PC-9 (cell line): ENCODE results near the gene SPSB3. TPM values are rescaled to one million over a fixed set of nuclear protein-coding genes. Genes with fewer than 3 reads are reported as not detected.

Experiments used
- BruUV-seq: library from RNA; stranded (reverse); fragments of 400-500 nt; replicated peaks from 2 replicates; lab custom pipeline; 2021; lab: Mats Ljungman, UMichigan
- CTCF ChIA-PET: fragments of 300-600 bp; sonication (Branson Sonifier 250); formaldehyde crosslinking; loops from one replicate; lab custom pipeline; 2022; ENCODE audit warnings: antibody characterized with exemption; lab: Charles Lee
- POLR2A ChIA-PET: fragments of 300-600 bp; sonication (Branson Sonifier 250); formaldehyde crosslinking; loops from one replicate; lab custom pipeline; 2022; ENCODE audit warnings: antibody characterized with exemption; ENCODE audit not compliant: unreplicated experiment; lab: Charles Lee
- DNase-seq, 2 experiments: peaks; one replicate each; pipeline versions ENCODE4 v3.0.0 to v3.0.0-alpha.2; 2015 to 2022; ENCODE audit warnings: mixed read lengths in 1 of 2
- H2AFZ ChIP-seq: fragments of 200-600 bp; sonication (generic); 2 replicates; pipeline ENCODE4 v1.8.1; 2017; ENCODE audit warnings: antibody characterized with exemption
- H3F3A ChIP-seq: fragments of 200-600 bp; sonication (generic); 2 replicates; pipeline ENCODE4 v1.8.1; 2017; ENCODE audit warnings: antibody characterized with exemption, mild to moderate bottlenecking, low read depth; ENCODE audit not compliant: insufficient read depth
- H3K27ac ChIP-seq: fragments of 200-600 bp; sonication (generic); 2 replicates; pipeline ENCODE4 v1.6.1; 2016; ENCODE audit warnings: mixed run types
- H3K27me3 ChIP-seq: fragments of 200-600 bp; sonication (generic); 2 replicates; pipeline ENCODE4 v1.6.1; 2016; ENCODE audit warnings: low read depth, mixed run types; ENCODE audit not compliant: insufficient read depth
- H3K36me3 ChIP-seq: fragments of 200-600 bp; sonication (generic); 2 replicates; pipeline ENCODE4 v1.6.1; 2016; ENCODE audit warnings: low read depth, mixed run types
- H3K4me1 ChIP-seq: fragments of 200-600 bp; sonication (generic); replicated peaks from 2 replicates; pipeline ENCODE4 v1.6.1; 2016; ENCODE audit warnings: mixed run types; ENCODE audit not compliant: insufficient read depth
- H3K4me2 ChIP-seq: fragments of 200-600 bp; sonication (generic); 2 replicates; pipeline ENCODE4 v1.6.1; 2017; ENCODE audit warnings: mixed run types
- H3K4me3 ChIP-seq: fragments of 200-600 bp; sonication (generic); 2 replicates; pipeline ENCODE4 v1.6.1; 2016; ENCODE audit warnings: mixed run types
- H3K79me2 ChIP-seq: fragments of 200-600 bp; sonication (generic); 2 replicates; pipeline ENCODE4 v1.6.1; 2017; ENCODE audit warnings: low read depth, mixed run types
- H3K9me2 ChIP-seq: fragments of 200-600 bp; sonication (generic); 2 replicates; pipeline ENCODE4 v1.8.1; 2017; ENCODE audit warnings: mild to moderate bottlenecking; ENCODE audit not compliant: insufficient read depth
- H3K9me3 ChIP-seq: fragments of 200-600 bp; sonication (generic); 2 replicates; pipeline ENCODE4 v1.8.1; 2016; ENCODE audit warnings: low read depth; ENCODE audit not compliant: insufficient read depth
- H4K20me1 ChIP-seq: fragments of 200-600 bp; sonication (generic); 2 replicates; pipeline ENCODE4 v1.8.1; 2017; ENCODE audit not compliant: insufficient read depth
- EZH2 ChIP-seq: fragments of 200-600 bp; sonication (generic); IDR thresholded peaks from 2 replicates; pipeline ENCODE4 v1.8.0; 2017; ENCODE audit warnings: antibody characterized with exemption, low read depth
- intact Hi-C: fragments of 100-400 bp; cut with micrococcal nuclease; formaldehyde crosslinking; loops from one replicate; pipeline ENCODE4 v1.10.0; 2022; ENCODE audit not compliant: unreplicated experiment
- total RNA-seq: library from RNA; stranded (reverse); gene quantifications from 2 replicates; pipeline ENCODE4 v1.2.3, GENCODE V29; 2021
- TF ChIP-seq, protein P1 (sequence below): fragments of 200-600 bp; sonication (generic); conservative IDR thresholded peaks from 2 replicates; pipeline ENCODE4 v1.6.1; 2017; ENCODE audit warnings: mixed run types, antibody characterized with exemption, mild to moderate bottlenecking, moderate library complexity

The SPSB3 gene
- total RNA-seq, 1 experiment from 2014 or later = 58.2 TPM

DNA sequence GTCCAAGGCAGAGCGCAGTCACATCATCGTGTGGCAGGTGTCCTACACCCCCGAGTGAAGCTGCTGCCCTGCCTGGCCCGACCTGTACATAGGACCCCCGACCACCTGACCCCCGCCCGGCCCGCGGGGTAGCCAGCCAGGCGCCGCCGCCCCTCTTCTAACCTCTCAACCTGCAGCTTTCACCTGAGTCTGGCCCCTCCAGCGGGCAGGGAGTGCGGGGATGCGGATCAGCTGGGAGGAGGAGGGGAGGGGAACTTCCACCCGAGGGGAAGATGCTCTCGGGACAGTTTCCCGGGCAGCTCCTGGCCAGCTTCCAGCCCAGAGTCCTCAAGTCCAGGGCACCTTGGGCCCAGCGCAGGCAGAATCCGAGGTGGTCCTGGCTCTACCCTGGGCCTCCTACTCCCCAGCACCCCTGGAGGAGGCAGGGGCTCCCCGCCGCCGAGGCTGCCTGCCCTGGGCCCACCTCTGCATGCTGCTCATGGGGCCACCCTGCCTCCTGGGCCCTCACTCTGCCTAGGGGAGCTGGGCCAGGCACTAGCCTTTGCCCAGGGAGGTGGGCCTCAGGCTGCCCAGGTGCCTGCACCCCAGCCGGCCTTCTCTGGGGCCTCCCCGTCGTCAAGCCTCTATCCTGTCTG, 13.5 kb downstream of the SPSB3 start:
- POLR2A ChIA-PET = interaction anchor here (0.7 kb wide), 1 partner anchor 14 kb away, joined by 4 read pairs; the partner anchor contains the start of genes NUBP2 and SPSB3
- Histone ChIP-seq H3K27me3 (no peaks in the 10 kb centered on the region), H3K9me2 (no peaks in the 10 kb centered on the region), H3K4me3 (no peak overlapping the region), H3K9me3 (no peaks in the 10 kb centered on the region), H3K4me2 (no peak overlapping the region), H4K20me1 (peaks cover 3% of the 10 kb centered on the region; the same call in 1 of the 2 replicates), H3K27ac (no peak overlapping the region), H3F3A (peaks cover 24% of the 10 kb centered on the region; the same call in 1 of the 2 replicates), H3K4me1 (peaks cover 9% of the 10 kb centered on the region), H3K36me3 (0 out of 2 replicates have a peak, but pooled peaks cover 5% of the 10 kb centered on the region), H2AFZ (no peak overlapping the region), H3K79me2 (peaks cover 20% of the 10 kb centered on the region)
- no peak for DNase-seq
- CTCF ChIA-PET = no interaction called here
- intact Hi-C loops = no loop called here
- BruUV-seq = no TSS peak
- no peak for TF ChIP-seq EZH2
- TF ChIP-seq, protein P1, sequence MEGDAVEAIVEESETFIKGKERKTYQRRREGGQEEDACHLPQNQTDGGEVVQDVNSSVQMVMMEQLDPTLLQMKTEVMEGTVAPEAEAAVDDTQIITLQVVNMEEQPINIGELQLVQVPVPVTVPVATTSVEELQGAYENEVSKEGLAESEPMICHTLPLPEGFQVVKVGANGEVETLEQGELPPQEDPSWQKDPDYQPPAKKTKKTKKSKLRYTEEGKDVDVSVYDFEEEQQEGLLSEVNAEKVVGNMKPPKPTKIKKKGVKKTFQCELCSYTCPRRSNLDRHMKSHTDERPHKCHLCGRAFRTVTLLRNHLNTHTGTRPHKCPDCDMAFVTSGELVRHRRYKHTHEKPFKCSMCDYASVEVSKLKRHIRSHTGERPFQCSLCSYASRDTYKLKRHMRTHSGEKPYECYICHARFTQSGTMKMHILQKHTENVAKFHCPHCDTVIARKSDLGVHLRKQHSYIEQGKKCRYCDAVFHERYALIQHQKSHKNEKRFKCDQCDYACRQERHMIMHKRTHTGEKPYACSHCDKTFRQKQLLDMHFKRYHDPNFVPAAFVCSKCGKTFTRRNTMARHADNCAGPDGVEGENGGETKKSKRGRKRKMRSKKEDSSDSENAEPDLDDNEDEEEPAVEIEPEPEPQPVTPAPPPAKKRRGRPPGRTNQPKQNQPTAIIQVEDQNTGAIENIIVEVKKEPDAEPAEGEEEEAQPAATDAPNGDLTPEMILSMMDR = no peak

DNA sequence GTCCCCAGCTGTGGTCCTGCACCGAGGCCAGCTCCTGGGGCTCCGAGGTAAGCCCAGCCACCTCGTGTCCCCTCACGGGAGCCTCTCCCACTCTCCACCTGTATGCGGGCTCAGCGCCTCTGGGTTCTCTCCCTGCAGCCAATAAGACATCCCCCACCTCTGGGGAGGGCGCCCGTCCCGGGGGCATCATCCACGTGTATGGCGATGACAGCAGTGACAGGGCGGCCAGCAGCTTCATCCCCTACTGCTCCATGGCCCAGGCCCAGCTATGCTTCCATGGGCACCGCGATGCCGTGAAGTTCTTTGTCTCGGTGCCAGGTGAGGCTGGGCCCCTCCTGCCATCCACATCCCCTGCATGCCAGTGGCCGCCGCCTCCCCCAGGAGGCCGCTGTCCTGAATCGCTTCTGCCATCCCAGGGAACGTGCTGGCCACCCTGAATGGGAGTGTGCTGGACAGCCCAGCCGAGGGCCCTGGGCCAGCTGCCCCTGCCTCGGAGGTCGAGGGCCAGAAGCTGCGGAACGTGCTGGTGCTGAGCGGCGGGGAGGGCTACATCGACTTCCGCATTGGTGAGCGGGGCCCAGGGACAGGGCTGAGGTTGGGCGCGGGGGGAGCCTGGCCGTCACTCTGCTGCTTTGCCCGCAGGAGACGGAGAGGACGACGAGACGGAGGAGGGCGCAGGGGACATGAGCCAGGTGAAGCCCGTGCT, 14.2 kb downstream of the SPSB3 start:
- Histone ChIP-seq H3K79me2 (peaks cover 16% of the 10 kb centered on the region), H3F3A (peaks cover 20% of the 10 kb centered on the region; the same call in 1 of the 2 replicates), H3K4me2 (no peak overlapping the region), H2AFZ (no peak overlapping the region), H3K9me3 (no peaks in the 10 kb centered on the region), H3K27ac (no peak overlapping the region), H4K20me1 (no peaks in the 10 kb centered on the region), H3K36me3 (0 out of 2 replicates have a peak, but pooled peaks cover 5% of the 10 kb centered on the region), H3K4me3 (no peak overlapping the region), H3K9me2 (no peaks in the 10 kb centered on the region), H3K27me3 (no peaks in the 10 kb centered on the region), H3K4me1 (peaks cover 9% of the 10 kb centered on the region)
- ChIA-PET CTCF (no interaction called here), POLR2A (no interaction called here)
- BruUV-seq = no TSS peak
- no peak for DNase-seq
- no peak for TF ChIP-seq EZH2
- TF ChIP-seq, protein P1 = no peak
- intact Hi-C loops = no loop called here

DNA sequence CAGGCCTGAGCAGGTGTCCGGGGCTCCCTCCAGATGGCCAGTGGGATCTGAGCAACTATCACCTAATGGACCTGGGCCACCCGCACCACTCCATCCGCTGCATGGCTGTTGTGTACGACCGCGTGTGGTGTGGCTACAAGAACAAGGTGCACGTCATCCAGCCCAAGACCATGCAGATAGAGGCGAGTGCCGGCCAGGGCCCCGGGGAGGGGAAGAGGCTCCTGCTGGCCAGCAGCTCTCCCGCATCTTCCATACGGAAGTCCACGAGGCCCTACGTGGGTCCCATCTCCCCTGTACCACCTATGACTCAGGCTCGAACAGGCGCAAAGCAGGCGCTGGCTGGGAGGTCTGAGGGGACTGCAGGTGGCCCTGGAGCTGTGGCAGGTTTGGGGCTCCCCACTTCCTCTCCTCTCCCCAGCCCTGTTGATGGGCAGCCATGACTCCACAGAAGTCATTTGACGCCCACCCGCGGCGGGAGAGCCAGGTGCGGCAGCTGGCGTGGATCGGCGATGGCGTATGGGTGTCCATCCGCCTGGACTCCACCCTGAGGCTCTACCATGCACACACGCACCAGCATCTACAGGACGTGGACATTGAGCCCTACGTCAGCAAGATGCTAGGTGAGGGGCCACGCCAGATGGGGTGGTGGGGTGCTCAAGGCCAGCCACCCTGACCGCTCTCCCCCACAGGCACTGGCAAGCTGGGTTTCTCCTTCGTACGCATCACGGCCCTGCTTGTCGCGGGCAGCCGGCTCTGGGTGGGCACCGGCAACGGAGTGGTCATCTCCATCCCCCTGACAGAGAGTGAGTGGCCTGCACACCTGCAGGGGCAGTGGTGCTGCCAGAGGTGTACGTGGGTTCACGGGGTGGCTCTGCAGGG, 15.0 kb downstream of the SPSB3 start:
- Histone ChIP-seq H3K27me3 (no peaks in the 10 kb centered on the region), H4K20me1 (no peaks in the 10 kb centered on the region), H3K27ac (no peak overlapping the region), H3K9me3 (no peaks in the 10 kb centered on the region), H3K36me3 (0 out of 2 replicates have a peak, but pooled peaks cover 5% of the 10 kb centered on the region), H3K4me1 (peaks cover 9% of the 10 kb centered on the region), H2AFZ (no peak overlapping the region), H3K79me2 (peaks cover 11% of the 10 kb centered on the region), H3K9me2 (no peaks in the 10 kb centered on the region), H3F3A (peaks cover 18% of the 10 kb centered on the region; the same call in 1 of the 2 replicates), H3K4me3 (no peak overlapping the region), H3K4me2 (no peak overlapping the region)
- intact Hi-C loops = no loop called here
- BruUV-seq = no TSS peak
- no peak for TF ChIP-seq EZH2
- TF ChIP-seq, protein P1 = no peak
- ChIA-PET POLR2A (no interaction called here), CTCF (interaction anchor here (0.6 kb wide), 1 partner anchor 20 kb away, joined by 4 read pairs; no protein-coding TSS in a partner anchor)
- DNase-seq = no peak
